OCI-LY3 (cell line): ENCODE measurements around the gene AP2M1.

Experiments
- CTCF ChIP-seq: fragments of 200-600, 300-600 bp; sonication (generic); IDR thresholded peaks from 2 replicates; pipeline ENCODE4 v1.5.1; 2014; ENCODE audit warnings: antibody characterized with exemption, low read length, low read depth
- EZH2phosphoT487 ChIP-seq: fragments of 200-600 bp; shearing (Covaris generic); IDR thresholded peaks from 2 replicates; pipeline ENCODE4 v1.6.1; 2018; ENCODE audit warnings: antibody characterized with exemption, mixed run types, low read depth

- TF ChIP-seq CTCF, result no peak
- no peak for TF ChIP-seq EZH2phosphoT487
These were observed 18.2 kb downstream of the AP2M1 start for GRCh38 chr3:184192889-184193288.
